ENCODE data around the gene IGLON5. TPM values are rescaled to one million over a fixed set of nuclear protein-coding genes. Genes with fewer than 3 reads are reported as not detected.

IGLON5 gene
- total and polyA plus RNA-seq, 8 donors, result 1.0 to 4.1 (median 2.3) TPM; not detected in 2

- H3K9me3 ChIP-seq, result no peaks in the 10 kb centered on the region
- DNase-seq (no peak), ATAC-seq (no peak)
- intact Hi-C loops (cut with DNase I), result no loop called here
- no peak within 1 kb of the TSS for H3K27ac ChIP-seq
- peaks cover 0 to 19% of the 10 kb centered on the region in 2 donors for H3K36me3 ChIP-seq
- no peak for TF ChIP-seq CTCF (IDR thresholded peaks at IDR 0.05)
- peaks cover 0 to 14% of the 10 kb centered on the region in 2 donors for H3K27me3 ChIP-seq
- H3K4me3 ChIP-seq, result no peak within 1 kb of the TSS
- peaks cover 2 to 20% of the 10 kb centered on the region in 2 donors for H3K4me1 ChIP-seq
Observed at GRCh38 chr19:51341976-51342580, 30.6 kb downstream of the IGLON5 start, which contains the start of gene VSIG10L. Gene VSIG10L (minus strand): TSS chr19:51342139. CDS start chr19:51342124, 15 bp downstream.

- no peak for TF ChIP-seq CTCF (IDR thresholded peaks at IDR 0.05)
- Histone ChIP-seq H3K27ac (no peak overlapping the region), H3K27me3 (peaks cover 0 to 14% of the 10 kb centered on the region in 2 donors), H3K36me3 (peaks cover 0 to 25% of the 10 kb centered on the region in 2 donors), H3K4me1 (peaks cover 2 to 20% of the 10 kb centered on the region in 2 donors), H3K4me3 (no peak overlapping the region), H3K9me3 (no peaks in the 10 kb centered on the region)
- no peak for ATAC-seq
- no peak for DNase-seq
- intact Hi-C loops (cut with DNase I), result no loop called here
Observed at GRCh38 chr19:51342631-51343569, 31.5 kb downstream of the IGLON5 start.

GRCh38 chr19:51345076-51345620 lies 33.7 kb downstream of the IGLON5 start:
- H3K27me3 ChIP-seq, result peaks cover 0 to 12% of the 10 kb centered on the region in 2 donors
- DNase-seq (no peak), ATAC-seq (no peak)
- TF ChIP-seq CTCF (IDR thresholded peaks at IDR 0.05), result no peak
- H3K4me1 ChIP-seq, result peaks cover 2 to 6% of the 10 kb centered on the region in 2 donors
- no peaks in the 10 kb centered on the region for H3K9me3 ChIP-seq
- H3K36me3 ChIP-seq, result peaks cover 0 to 35% of the 10 kb centered on the region in 2 donors
- no peak overlapping the region for H3K4me3 ChIP-seq
- no peak overlapping the region for H3K27ac ChIP-seq
- intact Hi-C loops (cut with DNase I), result no loop called here

- Histone ChIP-seq H3K36me3 (peaks cover 0 to 51% of the 10 kb centered on the region in 2 donors), H3K4me1 (no peaks in the 10 kb centered on the region), H3K4me3 (no peak overlapping the region), H3K27ac (no peak overlapping the region), H3K27me3 (no peaks in the 10 kb centered on the region), H3K9me3 (no peaks in the 10 kb centered on the region)
- no peak for ATAC-seq
- intact Hi-C loops (cut with DNase I), result no loop called here
- no peak for TF ChIP-seq CTCF (IDR thresholded peaks at IDR 0.05)
- no peak for DNase-seq
Observed at GRCh38 chr19:51346742-51347141, 35.3 kb downstream of the IGLON5 start.

All from left lung (tissue), 10 donors.